MG63 (cell line): ENCODE results near the gene HMGB2. TPM values are rescaled to one million over a fixed set of nuclear protein-coding genes. Genes with fewer than 3 reads are reported as not detected.

Experiments used
- total RNA-seq: library from RNA; depleted of rRNA; stranded (reverse); fragments of >200 nt; shearing (Covaris generic); gene quantifications from 2 replicates; pipeline ENCODE4 v1.2.3, GENCODE V29; 2014; ENCODE audit warnings: low replicate concordance; rRNA removed

Gene HMGB2
- total RNA-seq, 1 experiment from 2014 or later: 244 TPM

Other genes with a start within 250 kb of the HMGB2 start
- 22.6 and 33.7 TPM in 2 replicates for gene GALNT7, start 165.5 kb downstream of the HMGB2 start, total RNA-seq
- 47.2 and 62.0 TPM in 2 replicates for gene SAP30, start 36.6 kb upstream of the HMGB2 start, total RNA-seq
- 0.26 TPM in 1 of 2 replicates, not detected in the other for gene SCRG1, start 64.8 kb upstream of the HMGB2 start, total RNA-seq
- 0.16 and 23.8 TPM in 2 replicates for gene HAND2, start 195.9 kb upstream of the HMGB2 start, total RNA-seq